Measurements from ENCODE around the gene C1QL1. TPM values are rescaled to one million over a fixed set of nuclear protein-coding genes. Genes with fewer than 3 reads are reported as not detected.

Gene C1QL1
- 14.5 to 33.6 TPM (median 29.8 TPM) in 5 replicates for total RNA-seq (2022; extraction: Qiagen RNA extraction; ENCODE audit: low read depth)

DNA sequence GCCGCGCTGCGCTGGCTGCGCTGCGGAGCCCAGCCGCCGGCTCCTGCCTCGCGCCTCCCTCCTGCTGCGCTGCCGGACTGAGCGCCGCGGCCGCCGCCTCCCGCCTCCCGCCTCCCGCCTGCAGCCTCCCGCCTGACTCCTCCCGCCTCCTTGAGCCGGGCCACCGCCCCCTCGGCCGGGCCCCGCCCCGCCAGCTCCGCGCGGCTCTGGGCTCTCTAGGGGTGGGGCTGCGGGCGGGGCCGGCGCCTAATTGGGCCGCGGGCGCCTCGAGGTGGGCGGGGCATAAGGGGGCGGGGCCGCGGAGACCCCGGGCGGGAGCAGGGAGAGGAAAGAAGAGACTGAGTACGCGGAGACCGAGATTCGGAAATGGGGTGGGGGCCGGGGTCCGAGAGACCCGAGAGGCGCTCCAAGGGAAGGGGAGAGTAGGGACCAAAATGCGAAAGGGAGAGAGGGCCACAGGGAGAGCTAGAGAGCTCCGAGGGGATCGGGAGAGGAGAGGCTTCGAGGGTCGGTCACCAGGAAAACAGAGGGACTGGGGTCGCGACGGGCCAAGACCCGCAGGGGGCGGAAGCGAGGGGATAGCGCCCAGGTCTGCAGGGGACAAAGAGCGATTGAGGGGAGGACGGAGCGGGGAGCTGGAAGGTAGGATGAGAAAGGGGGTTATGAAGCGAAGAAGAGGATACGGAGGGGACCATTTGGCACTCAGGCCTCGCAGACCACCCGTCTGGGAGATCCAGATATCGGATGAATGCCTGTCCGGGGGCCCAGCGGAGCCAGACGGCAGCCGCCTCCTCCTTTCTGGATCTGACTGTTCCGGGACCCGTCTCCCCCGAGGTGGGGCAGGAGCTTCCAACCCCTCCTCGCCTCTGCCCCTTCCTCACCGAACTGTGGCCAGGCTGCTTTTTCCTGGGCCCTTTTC lies at the start of gene C1QL1:
Gene C1QL1, minus strand, starts transcription at position 79 of the 919 bp plus-strand sequence. CDS start 255 bp downstream, outside the sequence.

DNA sequence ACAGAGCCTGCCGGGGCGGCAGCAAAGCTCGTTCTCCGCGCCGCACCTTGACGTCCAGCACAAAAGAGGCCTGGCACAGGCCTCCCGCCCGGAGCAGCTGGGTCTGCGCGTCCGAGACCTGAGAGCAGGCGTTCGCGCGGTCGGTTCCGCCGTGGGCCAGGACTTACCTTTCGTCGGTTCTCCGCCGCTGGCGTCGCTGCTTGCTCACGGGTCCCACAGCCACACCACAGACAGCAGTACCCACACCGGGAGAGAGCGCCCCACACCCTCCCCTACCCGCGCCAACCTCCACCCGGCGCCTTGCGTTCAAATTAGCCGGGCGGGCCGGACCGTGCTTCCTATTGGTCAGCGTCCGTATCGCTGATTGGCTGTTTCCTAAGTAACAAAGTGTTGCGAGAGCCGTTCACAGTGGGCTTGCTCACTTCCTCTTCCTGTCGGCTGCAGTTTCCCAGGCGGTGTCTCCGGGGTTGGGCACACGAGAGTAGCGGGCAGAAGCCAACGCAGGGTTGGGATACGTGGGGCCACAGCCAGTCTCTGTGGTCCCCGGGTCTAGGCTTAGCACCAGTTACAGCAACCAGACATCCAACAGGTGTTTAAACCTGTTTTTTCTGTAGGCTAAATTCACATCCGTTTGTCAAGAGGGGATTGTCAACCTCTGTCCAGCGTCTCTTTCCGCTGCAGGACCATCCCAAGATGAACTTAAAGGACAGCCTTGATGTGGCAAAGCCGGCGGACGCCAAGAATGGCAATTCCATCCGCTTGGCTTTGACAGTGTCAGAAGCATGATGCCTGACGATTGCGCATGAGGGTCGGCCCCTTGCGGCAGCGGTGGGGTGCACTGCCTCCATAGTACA lies 20.4 kb downstream of the C1QL1 start, which contains the start of gene KIF18B:
Gene KIF18B, minus strand, starts transcription at position 313 of the 854 bp plus-strand sequence. CDS start 11,429 bp downstream, outside the sequence.

DNA sequence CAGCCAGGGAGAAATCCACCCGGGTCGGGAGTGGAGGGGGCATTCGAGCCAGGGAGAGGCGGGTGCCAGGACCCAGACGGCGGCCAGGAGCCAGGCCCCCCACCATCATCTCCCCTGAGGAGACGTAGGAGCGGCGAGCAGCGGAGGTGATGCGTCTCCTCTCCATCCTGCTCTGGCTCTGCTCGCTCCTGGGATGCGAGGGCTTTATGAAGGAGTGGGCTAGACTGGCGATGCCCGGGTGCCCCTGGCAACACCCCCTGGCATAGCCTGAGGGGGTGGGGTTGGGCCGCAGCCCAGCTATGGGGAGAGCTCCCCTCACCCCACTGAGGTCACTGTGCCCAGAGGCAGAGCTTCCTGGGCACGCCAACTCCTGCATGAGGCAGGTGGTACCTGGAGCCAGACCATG lies 52.8 kb downstream of the C1QL1 start, which contains the start of gene GFAP:
Gene GFAP, minus strand, starts transcription at position 180 of the 406 bp plus-strand sequence. Its CDS starts 14 bp downstream, at position 166.

Other genes with a start within 250 kb of the C1QL1 start
- gene ADAM11, start 209.3 kb downstream of the C1QL1 start, total RNA-seq (2022; extraction: Qiagen RNA extraction; ENCODE audit: low read depth): 1.7 to 2.1 TPM (median 1.9 TPM) in 5 replicates
- gene GJC1, start 138.0 kb downstream of the C1QL1 start, total RNA-seq (2022; extraction: Qiagen RNA extraction; ENCODE audit: low read depth): 30.8 to 42.4 TPM (median 36.4 TPM) in 5 replicates
- gene HIGD1B, start 120.4 kb downstream of the C1QL1 start, total RNA-seq (2022; extraction: Qiagen RNA extraction; ENCODE audit: low read depth): not detected in 5 replicates
- 153 to 208 TPM (median 162 TPM) in 5 replicates for gene EFTUD2, start 68.9 kb downstream of the C1QL1 start, total RNA-seq (2022; extraction: Qiagen RNA extraction; ENCODE audit: low read depth)
- gene GFAP, start 52.8 kb downstream of the C1QL1 start, total RNA-seq (2022; extraction: Qiagen RNA extraction; ENCODE audit: low read depth): 0.39 to 2.0 TPM (median 1.0 TPM) in 5 replicates
- 34.7 to 40.7 TPM (median 40.0 TPM) in 5 replicates for gene KIF18B, start 20.5 kb downstream of the C1QL1 start, total RNA-seq (2022; extraction: Qiagen RNA extraction; ENCODE audit: low read depth)
- 16.9 to 23.2 TPM (median 21.8 TPM) in 5 replicates for gene DCAKD, start 83.3 kb upstream of the C1QL1 start, total RNA-seq (2022; extraction: Qiagen RNA extraction; ENCODE audit: low read depth)
- gene NMT1, start 93.0 kb upstream of the C1QL1 start, total RNA-seq (2022; extraction: Qiagen RNA extraction; ENCODE audit: low read depth): 173 to 447 TPM (median 176 TPM) in 5 replicates
- gene PLCD3, start 164.2 kb upstream of the C1QL1 start, total RNA-seq (2022; extraction: Qiagen RNA extraction; ENCODE audit: low read depth): 154 to 216 TPM (median 189 TPM) in 5 replicates
- 6.1 to 10.0 TPM (median 8.1 TPM) in 5 replicates for gene ACBD4, start 167.4 kb upstream of the C1QL1 start, total RNA-seq (2022; extraction: Qiagen RNA extraction; ENCODE audit: low read depth)
- gene HEXIM1, start 180.2 kb upstream of the C1QL1 start, total RNA-seq (2022; extraction: Qiagen RNA extraction; ENCODE audit: low read depth): 46.7 to 62.6 TPM (median 54.8 TPM) in 5 replicates
- 13.6 to 18.7 TPM (median 18.0 TPM) in 5 replicates for gene HEXIM2, start 193.6 kb upstream of the C1QL1 start, total RNA-seq (2022; extraction: Qiagen RNA extraction; ENCODE audit: low read depth)